NB4 (cell line): ENCODE data around the gene CYB561D1.
A peak's percentile ranks its signal among the peaks of the same experiment; 100 is the strongest.

Experiments used
- DNase-seq: peaks from one replicate; pipeline ENCODE4 v3.0.0; 2010; ENCODE audit warnings: low read depth
- H3K4me3 ChIP-seq: one replicate; pipeline ENCODE4 v1.5.1; 2011; ENCODE audit warnings: mild to moderate bottlenecking, low read depth, low read length, moderate library complexity
- CTCF ChIP-seq: IDR thresholded peaks from one replicate; pipeline ENCODE4 v1.5.1; 2012; ENCODE audit warnings: low read depth, low read length
- MAX ChIP-seq: IDR thresholded peaks from 2 replicates; pipeline ENCODE4 v1.6.1; 2011; ENCODE audit warnings: low read depth, low read length
- MYC ChIP-seq: IDR thresholded peaks from 2 replicates; pipeline ENCODE4 v1.6.1; 2011; ENCODE audit warnings: low read depth, low read length
- POLR2A ChIP-seq: IDR thresholded peaks from 2 replicates; pipeline ENCODE4 v1.6.1; 2011; ENCODE audit warnings: mild to moderate bottlenecking; ENCODE audit not compliant: insufficient read length; ENCODE audit errors: extremely low read depth

Gene CYB561D1

GRCh38 chr1:109476825-109477224 lies 17.1 kb upstream of the CYB561D1 start:
- TF ChIP-seq POLR2A (no peak), CTCF (no peak), MAX (no peak), MYC (no peak)
- no peak for DNase-seq
- H3K4me3 ChIP-seq = no peak overlapping the region

DNA sequence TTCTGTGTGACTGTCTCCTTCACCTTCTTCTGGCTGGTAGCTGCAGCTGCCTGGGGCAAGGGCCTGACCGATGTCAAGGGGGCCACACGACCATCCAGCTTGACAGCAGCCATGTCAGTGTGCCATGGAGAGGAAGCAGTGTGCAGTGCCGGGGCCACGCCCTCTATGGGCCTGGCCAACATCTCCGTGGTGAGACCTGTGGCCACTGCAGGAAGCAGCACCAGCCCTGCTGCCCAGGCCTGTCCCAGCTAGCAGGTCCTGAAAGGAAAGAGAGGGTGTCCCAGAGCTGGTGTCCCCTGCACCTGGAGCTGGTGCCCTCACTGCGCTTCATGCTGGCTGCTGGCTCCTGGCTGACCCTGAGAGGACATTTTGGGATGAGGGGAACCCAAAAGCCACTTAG lies 16.1 kb upstream of the CYB561D1 start:
- peak; percentile 24 for DNase-seq
- no peak overlapping the region for H3K4me3 ChIP-seq
- TF ChIP-seq CTCF (no peak), MYC (no peak), MAX (no peak), POLR2A (no peak)

GRCh38 chr1:109478806-109479205 lies 15.1 kb upstream of the CYB561D1 start:
- TF ChIP-seq CTCF = no peak
- no peak for TF ChIP-seq MYC
- TF ChIP-seq MAX = no peak
- no peak for TF ChIP-seq POLR2A
- no peak overlapping the region for H3K4me3 ChIP-seq
- DNase-seq = no peak

DNA sequence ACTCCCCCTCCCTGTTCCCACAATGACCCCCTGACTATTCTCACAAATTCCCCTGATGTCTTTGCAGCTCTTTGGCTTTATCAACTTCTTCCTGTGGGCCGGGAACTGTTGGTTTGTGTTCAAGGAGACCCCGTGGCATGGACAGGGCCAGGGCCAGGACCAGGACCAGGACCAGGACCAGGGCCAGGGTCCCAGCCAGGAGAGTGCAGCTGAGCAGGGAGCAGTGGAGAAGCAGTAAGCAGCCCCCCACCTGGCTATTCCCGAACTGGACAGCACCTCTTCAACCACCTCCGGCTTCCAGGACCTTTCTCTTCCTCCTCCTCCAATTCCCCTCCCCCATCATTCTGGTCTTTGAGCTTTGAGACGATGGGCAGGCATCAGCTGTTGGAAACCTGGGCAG lies 14.6 kb upstream of the CYB561D1 start:
- no peak overlapping the region for H3K4me3 ChIP-seq
- TF ChIP-seq MYC = no peak
- TF ChIP-seq POLR2A = no peak
- DNase-seq = no peak

DNA sequence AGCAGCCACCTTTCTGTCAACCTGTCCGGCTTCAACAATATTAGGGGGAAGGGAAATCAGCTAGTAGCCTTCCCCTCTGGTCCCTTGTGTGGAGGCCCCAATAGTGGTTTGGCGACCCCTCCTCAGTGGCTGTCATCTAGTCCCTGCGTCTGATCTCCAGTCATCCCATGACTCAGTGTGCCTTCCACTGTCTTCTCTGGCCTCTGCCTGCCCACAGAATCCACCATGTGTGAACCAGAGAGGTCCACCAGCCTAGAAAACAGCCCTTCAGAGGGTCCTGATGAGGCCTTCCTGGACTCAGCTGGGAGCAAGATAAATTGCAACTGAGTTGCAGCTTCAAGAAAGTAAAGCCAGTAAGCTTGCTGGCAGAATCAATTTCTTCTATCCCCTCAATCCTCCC lies 14.0 kb upstream of the CYB561D1 start:
- no peak overlapping the region for H3K4me3 ChIP-seq
- TF ChIP-seq MYC (no peak), CTCF (no peak), POLR2A (no peak), MAX (no peak)
- no peak for DNase-seq

DNA sequence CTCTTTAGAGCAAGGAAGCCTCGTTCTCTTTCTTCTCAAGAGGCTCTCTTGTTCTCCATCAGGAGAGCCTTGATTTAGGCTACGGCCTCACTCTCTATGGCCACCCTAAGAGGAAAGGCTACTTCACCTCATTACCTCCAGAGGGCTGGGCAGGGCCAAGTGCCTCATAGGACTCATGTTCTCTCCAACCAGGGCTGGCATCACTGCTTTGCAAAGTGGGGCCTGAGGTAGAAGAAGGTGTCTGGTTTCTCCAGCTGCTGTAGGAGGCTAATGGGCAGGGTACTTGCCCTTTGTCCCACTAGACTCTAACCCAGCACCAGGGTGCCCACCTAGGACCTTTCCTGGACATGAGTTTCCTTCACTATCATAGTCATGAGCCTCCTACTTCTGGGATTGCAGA lies 12.2 kb upstream of the CYB561D1 start:
- no peak for TF ChIP-seq POLR2A
- no peak for TF ChIP-seq MYC
- no peak for TF ChIP-seq MAX
- TF ChIP-seq CTCF = no peak
- H3K4me3 ChIP-seq = no peak overlapping the region
- DNase-seq = no peak
